ENCODE measurements around the gene FANCI. TPM values are rescaled to one million over a fixed set of nuclear protein-coding genes. Genes with fewer than 3 reads are reported as not detected.

FANCI gene
- total RNA-seq, 1 donor from 2014 or later = 28.6 TPM

DNA sequence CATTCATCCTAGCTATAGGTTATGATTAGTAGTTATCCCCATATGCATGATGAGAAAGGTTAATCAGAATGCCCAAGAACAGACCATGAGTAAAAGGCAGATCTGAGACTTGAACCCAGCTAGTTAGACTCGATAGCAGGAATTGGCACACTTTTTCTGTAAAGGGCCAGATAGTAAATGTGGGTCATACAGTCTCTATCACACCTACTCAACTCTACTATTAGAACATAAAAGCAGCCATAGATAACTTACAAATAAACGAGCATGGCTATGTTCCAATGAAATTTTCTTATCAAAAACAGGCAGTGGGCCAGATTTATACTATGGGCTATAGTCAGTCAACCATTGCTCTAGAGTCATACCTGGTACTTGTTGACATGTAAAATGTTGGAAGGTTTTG is 66.2 kb downstream of the FANCI start:
- H3K27ac Mint-ChIP-seq (ENCODE audit: unreplicated experiment) = no peak overlapping the region
- peaks cover 1% of the 10 kb centered on the region for H3K4me1 Mint-ChIP-seq (ENCODE audit: unreplicated experiment)
- TF ChIP-seq, protein P1, sequence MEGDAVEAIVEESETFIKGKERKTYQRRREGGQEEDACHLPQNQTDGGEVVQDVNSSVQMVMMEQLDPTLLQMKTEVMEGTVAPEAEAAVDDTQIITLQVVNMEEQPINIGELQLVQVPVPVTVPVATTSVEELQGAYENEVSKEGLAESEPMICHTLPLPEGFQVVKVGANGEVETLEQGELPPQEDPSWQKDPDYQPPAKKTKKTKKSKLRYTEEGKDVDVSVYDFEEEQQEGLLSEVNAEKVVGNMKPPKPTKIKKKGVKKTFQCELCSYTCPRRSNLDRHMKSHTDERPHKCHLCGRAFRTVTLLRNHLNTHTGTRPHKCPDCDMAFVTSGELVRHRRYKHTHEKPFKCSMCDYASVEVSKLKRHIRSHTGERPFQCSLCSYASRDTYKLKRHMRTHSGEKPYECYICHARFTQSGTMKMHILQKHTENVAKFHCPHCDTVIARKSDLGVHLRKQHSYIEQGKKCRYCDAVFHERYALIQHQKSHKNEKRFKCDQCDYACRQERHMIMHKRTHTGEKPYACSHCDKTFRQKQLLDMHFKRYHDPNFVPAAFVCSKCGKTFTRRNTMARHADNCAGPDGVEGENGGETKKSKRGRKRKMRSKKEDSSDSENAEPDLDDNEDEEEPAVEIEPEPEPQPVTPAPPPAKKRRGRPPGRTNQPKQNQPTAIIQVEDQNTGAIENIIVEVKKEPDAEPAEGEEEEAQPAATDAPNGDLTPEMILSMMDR (IDR thresholded peaks at IDR 0.05; ENCODE audit: unreplicated experiment) = no peak
- H3K27me3 Mint-ChIP-seq (ENCODE audit: unreplicated experiment) = peaks cover 3% of the 10 kb centered on the region
- no peaks in the 10 kb centered on the region for H3K9me3 Mint-ChIP-seq (ENCODE audit: unreplicated experiment)
- no peak overlapping the region for H3K4me3 Mint-ChIP-seq (ENCODE audit: unreplicated experiment)
- H3K36me3 Mint-ChIP-seq (ENCODE audit: low read depth, unreplicated experiment) = peaks cover 12% of the 10 kb centered on the region
- no peak for DNase-seq (ENCODE audit: low spot score)

DNA sequence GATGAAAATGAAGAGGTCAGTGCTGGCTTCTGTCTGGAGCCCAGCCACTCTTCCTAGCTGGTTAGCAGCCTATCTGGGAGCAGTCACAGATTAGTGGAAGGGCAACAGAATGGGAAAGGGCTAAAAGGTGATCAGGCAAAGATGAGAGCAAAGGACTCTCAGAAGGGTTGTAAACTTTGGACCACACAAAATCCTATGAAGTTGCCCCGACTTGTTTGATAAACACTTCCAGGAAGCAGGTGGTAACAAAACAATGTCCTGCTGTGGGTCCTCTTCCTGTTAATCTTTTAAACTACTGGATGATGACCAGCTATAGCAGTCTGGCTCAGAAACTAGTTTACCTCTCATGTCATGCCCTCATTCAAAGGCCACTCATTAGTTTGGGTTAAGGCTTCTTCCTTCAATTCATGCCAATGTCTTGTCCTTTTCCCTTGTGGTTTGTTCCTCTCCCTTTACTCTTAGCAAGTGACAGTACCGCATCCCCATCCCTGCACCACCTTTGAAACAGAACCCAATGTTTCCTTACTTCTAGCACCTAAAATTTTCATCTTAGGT is 71.7 kb downstream of the FANCI start:
- Mint-ChIP-seq H3K4me3 (ENCODE audit: unreplicated experiment) (peak overlapping the region; percentile 13), H3K36me3 (ENCODE audit: low read depth, unreplicated experiment) (peaks cover 43% of the 10 kb centered on the region), H3K27me3 (ENCODE audit: unreplicated experiment) (peaks cover 7% of the 10 kb centered on the region), H3K4me1 (ENCODE audit: unreplicated experiment) (peaks cover 18% of the 10 kb centered on the region), H3K27ac (ENCODE audit: unreplicated experiment) (peak overlapping the region; percentile 79), H3K9me3 (ENCODE audit: unreplicated experiment) (no peaks in the 10 kb centered on the region)
- TF ChIP-seq, protein P1 (IDR thresholded peaks at IDR 0.05; ENCODE audit: unreplicated experiment) = no peak
- DNase-seq (ENCODE audit: low spot score) = no peak

DNA sequence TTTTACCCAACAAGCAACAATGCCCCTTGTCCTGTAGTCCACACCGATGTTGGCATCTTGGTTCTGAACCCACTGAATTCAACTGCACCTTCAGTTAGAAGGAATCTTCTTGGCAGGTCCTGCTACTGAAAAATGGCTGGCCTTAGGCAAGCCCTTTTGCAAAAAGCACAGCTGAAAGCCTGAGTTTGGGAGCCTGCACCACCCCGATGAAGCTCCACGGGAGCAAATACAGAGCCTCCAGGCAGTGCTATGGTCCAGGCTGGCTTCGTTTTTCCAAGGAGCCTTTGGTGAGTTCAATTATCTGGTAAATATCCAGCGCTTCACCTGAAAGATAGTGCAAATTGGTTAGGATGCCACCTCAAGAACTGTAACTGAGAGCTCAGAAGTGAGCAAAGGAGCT is 72.7 kb downstream of the FANCI start:
- Mint-ChIP-seq H3K9me3 (ENCODE audit: unreplicated experiment) (no peaks in the 10 kb centered on the region), H3K4me3 (ENCODE audit: unreplicated experiment) (no peak overlapping the region), H3K27me3 (ENCODE audit: unreplicated experiment) (peaks cover 7% of the 10 kb centered on the region), H3K36me3 (ENCODE audit: low read depth, unreplicated experiment) (peaks cover 42% of the 10 kb centered on the region), H3K27ac (ENCODE audit: unreplicated experiment) (peak overlapping the region; percentile 39), H3K4me1 (ENCODE audit: unreplicated experiment) (peaks cover 18% of the 10 kb centered on the region)
- TF ChIP-seq, protein P1 (IDR thresholded peaks at IDR 0.05; ENCODE audit: unreplicated experiment) = no peak
- no peak for DNase-seq (ENCODE audit: low spot score)

DNA sequence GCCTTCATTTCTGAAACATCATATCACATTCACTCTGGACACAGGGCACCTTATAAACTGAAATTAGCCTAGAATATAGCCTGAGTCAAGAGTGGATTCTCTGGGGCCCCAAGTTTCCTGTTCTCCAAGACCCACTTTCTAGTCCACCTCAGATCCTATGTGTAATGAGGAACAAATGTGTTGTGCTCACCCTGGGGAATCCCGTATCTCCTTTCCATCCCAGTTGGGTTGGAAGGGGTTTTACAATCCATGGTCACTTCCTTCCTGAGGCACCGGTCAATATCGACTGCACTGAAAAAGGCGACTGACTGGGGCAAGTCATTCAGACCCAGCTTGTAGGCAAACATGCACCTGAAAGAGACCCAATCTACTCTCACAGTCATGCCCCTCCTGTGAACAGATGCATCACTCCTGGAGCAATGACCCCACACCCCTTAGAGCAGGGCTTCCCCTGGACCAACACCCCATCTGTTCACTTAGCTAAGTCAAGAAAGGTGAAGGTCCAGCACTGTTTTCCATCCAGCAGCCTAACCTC is 73.5 kb downstream of the FANCI start:
- no peaks in the 10 kb centered on the region for H3K9me3 Mint-ChIP-seq (ENCODE audit: unreplicated experiment)
- H3K27ac Mint-ChIP-seq (ENCODE audit: unreplicated experiment) = no peak overlapping the region
- DNase-seq (ENCODE audit: low spot score) = no peak
- H3K4me3 Mint-ChIP-seq (ENCODE audit: unreplicated experiment) = peak overlapping the region; percentile 37
- H3K36me3 Mint-ChIP-seq (ENCODE audit: low read depth, unreplicated experiment) = peaks cover 47% of the 10 kb centered on the region
- peaks cover 18% of the 10 kb centered on the region for H3K4me1 Mint-ChIP-seq (ENCODE audit: unreplicated experiment)
- peaks cover 11% of the 10 kb centered on the region for H3K27me3 Mint-ChIP-seq (ENCODE audit: unreplicated experiment)
- TF ChIP-seq, protein P1 (IDR thresholded peaks at IDR 0.05; ENCODE audit: unreplicated experiment) = no peak

DNA sequence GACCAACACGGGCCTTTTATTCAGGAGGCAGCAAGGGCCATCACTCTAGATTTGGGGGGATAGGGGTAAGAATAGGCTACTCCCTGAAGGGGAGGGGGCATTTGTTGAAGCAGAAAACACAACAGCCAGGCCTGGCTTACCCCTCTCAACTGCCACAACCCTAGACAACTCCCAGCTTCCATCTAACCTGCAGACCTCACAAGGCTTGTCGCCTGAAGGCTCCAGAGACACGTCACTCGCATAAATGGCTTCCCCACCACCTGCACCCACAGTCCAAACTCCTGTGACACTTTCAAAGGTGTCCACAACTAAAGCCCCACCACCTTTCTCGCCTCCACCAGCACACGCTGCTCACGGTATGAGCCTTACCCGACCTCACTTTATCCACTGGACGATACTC is 75.9 kb downstream of the FANCI start:
- peaks cover 25% of the 10 kb centered on the region for H3K4me1 Mint-ChIP-seq (ENCODE audit: unreplicated experiment)
- DNase-seq (ENCODE audit: low spot score) = no peak
- peaks cover 9% of the 10 kb centered on the region for H3K27me3 Mint-ChIP-seq (ENCODE audit: unreplicated experiment)
- peaks cover 60% of the 10 kb centered on the region for H3K36me3 Mint-ChIP-seq (ENCODE audit: low read depth, unreplicated experiment)
- peak overlapping the region; percentile 5 for H3K27ac Mint-ChIP-seq (ENCODE audit: unreplicated experiment)
- TF ChIP-seq, protein P1 (IDR thresholded peaks at IDR 0.05; ENCODE audit: unreplicated experiment) = no peak
- H3K9me3 Mint-ChIP-seq (ENCODE audit: unreplicated experiment) = no peaks in the 10 kb centered on the region
- peak overlapping the region; percentile 71 for H3K4me3 Mint-ChIP-seq (ENCODE audit: unreplicated experiment)
